ENCODE data around the gene TMED1. TPM values are rescaled to one million over a fixed set of nuclear protein-coding genes. Genes with fewer than 3 reads are reported as not detected.

TMED1 gene
- total RNA-seq, 2 donors from 2014 or later = 14.5 to 34.6 TPM

- 75 to 81% methylated on average over 12 to 19 of the region's 19 CpGs for WGBS, 2 donors
Measured at GRCh38 chr19:10797541-10798256, 38.3 kb downstream of the TMED1 start.

GRCh38 chr19:10797078-10797477 lies 38.9 kb downstream of the TMED1 start:
- no peak for DNase-seq
- no peak overlapping the region for H3K4me3 ChIP-seq
- peaks cover 9 to 42% of the 10 kb centered on the region in 2 donors for H3K36me3 ChIP-seq (replicated peaks in 1 of 2; ENCODE audit: insufficient read depth in 1 of 2, low read depth in 2 of 2)
- no peak for TF ChIP-seq POLR2A (IDR thresholded peaks at IDR 0.05)
- no peak for TF ChIP-seq CTCF (IDR thresholded peaks at IDR 0.05)
- intact Hi-C loops (cut with DNase I) = no loop called here
- H3K27me3 ChIP-seq = no peaks in the 10 kb centered on the region
- no peak overlapping the region for H3K27ac ChIP-seq
- H3K9me3 ChIP-seq = no peaks in the 10 kb centered on the region
- no peak for ATAC-seq
- 86 to 93% methylated on average over 14 of the region's 14 CpGs for WGBS, 2 donors
- no peaks in the 10 kb centered on the region for H3K4me1 ChIP-seq

More at GRCh38 chr19:10797541-10798256, 38.3 kb downstream of the TMED1 start:
- Histone ChIP-seq H3K27me3 (no peaks in the 10 kb centered on the region), H3K4me1 (no peaks in the 10 kb centered on the region), H3K4me3 (no peak overlapping the region), H3K36me3 (replicated peaks in 1 of 2; ENCODE audit: insufficient read depth in 1 of 2, low read depth in 2 of 2) (peaks cover 15 to 47% of the 10 kb centered on the region in 2 donors), H3K9me3 (no peaks in the 10 kb centered on the region), H3K27ac (no peak overlapping the region)
- no peak for ATAC-seq
- TF ChIP-seq CTCF (IDR thresholded peaks at IDR 0.05) (no peak), POLR2A (IDR thresholded peaks at IDR 0.05) (no peak)
- intact Hi-C loops (cut with DNase I) = no loop called here
- no peak for DNase-seq

GRCh38 chr19:10796653-10797052 lies 39.4 kb downstream of the TMED1 start:
- ATAC-seq = no peak
- no peak overlapping the region for H3K27ac ChIP-seq
- no peak for TF ChIP-seq CTCF (IDR thresholded peaks at IDR 0.05)
- TF ChIP-seq POLR2A (IDR thresholded peaks at IDR 0.05) = no peak

GRCh38 chr19:10789866-10790265 lies 46.1 kb downstream of the TMED1 start:
- Histone ChIP-seq H3K4me3 (no peak overlapping the region), H3K36me3 (replicated peaks in 1 of 2; ENCODE audit: insufficient read depth in 1 of 2, low read depth in 2 of 2) (peaks cover 19 to 40% of the 10 kb centered on the region in 2 donors), H3K27ac (no peak overlapping the region), H3K9me3 (no peaks in the 10 kb centered on the region), H3K27me3 (no peaks in the 10 kb centered on the region), H3K4me1 (no peaks in the 10 kb centered on the region)
- 85 to 87% methylated on average over 10 of the region's 10 CpGs for WGBS, 2 donors
- intact Hi-C loops (cut with DNase I) = no loop called here
- TF ChIP-seq CTCF (IDR thresholded peaks at IDR 0.05) = no peak
- TF ChIP-seq POLR2A (IDR thresholded peaks at IDR 0.05) = no peak
- ATAC-seq (no peak), DNase-seq (no peak)

More at GRCh38 chr19:10796653-10797052, 39.4 kb downstream of the TMED1 start:
- Histone ChIP-seq H3K9me3 (no peaks in the 10 kb centered on the region), H3K36me3 (replicated peaks in 1 of 2; ENCODE audit: insufficient read depth in 1 of 2, low read depth in 2 of 2) (peaks cover 8 to 42% of the 10 kb centered on the region in 2 donors), H3K4me1 (no peaks in the 10 kb centered on the region), H3K4me3 (no peak overlapping the region), H3K27me3 (no peaks in the 10 kb centered on the region)
- intact Hi-C loops (cut with DNase I) = no loop called here
- WGBS, 2 donors = 87 to 91% methylated on average over 3 to 18 of the region's 19 CpGs
- DNase-seq = no peak

GRCh38 chr19:10788146-10788545 lies 47.9 kb downstream of the TMED1 start:
- Histone ChIP-seq H3K4me1 (no peaks in the 10 kb centered on the region), H3K9me3 (no peaks in the 10 kb centered on the region), H3K36me3 (replicated peaks in 1 of 2; ENCODE audit: insufficient read depth in 1 of 2, low read depth in 2 of 2) (peaks cover 26 to 35% of the 10 kb centered on the region in 2 donors), H3K27ac (no peak overlapping the region), H3K4me3 (no peak overlapping the region), H3K27me3 (no peaks in the 10 kb centered on the region)
- 90 to 98% methylated on average over 8 of the region's 8 CpGs for WGBS, 2 donors
- intact Hi-C loops (cut with DNase I) = no loop called here
- no peak for ATAC-seq
- no peak for TF ChIP-seq CTCF (IDR thresholded peaks at IDR 0.05)
- TF ChIP-seq POLR2A (IDR thresholded peaks at IDR 0.05) = no peak
- DNase-seq = no peak
